Posterior cingulate gyrus (tissue), 11 donors: Measurements from ENCODE around the gene SPEN.
A peak's percentile ranks its signal among the peaks of the same experiment; 100 is the strongest.

Experiments
- DNase-seq, 10 donors: peaks; one replicate each; pipeline versions ENCODE4 v3.0.0 to v3.0.0-alpha.2; 2020 to 2021; ENCODE audit warnings: mixed read lengths in 3 of 10
- intact Hi-C: fragments of 100-400 bp; cut with DNase I; formaldehyde crosslinking; loops from one replicate; pipeline ENCODE4 v1.15.1; 2023

The SPEN gene

GRCh38 chr1:15931884-15932283 lies 84.4 kb downstream of the SPEN start:
- no peak for DNase-seq
- intact Hi-C loops, result no loop called here

- intact Hi-C loops, result no loop called here
- DNase-seq, result no peak
Measured at GRCh38 chr1:15932612-15933011, 85.1 kb downstream of the SPEN start.

DNA sequence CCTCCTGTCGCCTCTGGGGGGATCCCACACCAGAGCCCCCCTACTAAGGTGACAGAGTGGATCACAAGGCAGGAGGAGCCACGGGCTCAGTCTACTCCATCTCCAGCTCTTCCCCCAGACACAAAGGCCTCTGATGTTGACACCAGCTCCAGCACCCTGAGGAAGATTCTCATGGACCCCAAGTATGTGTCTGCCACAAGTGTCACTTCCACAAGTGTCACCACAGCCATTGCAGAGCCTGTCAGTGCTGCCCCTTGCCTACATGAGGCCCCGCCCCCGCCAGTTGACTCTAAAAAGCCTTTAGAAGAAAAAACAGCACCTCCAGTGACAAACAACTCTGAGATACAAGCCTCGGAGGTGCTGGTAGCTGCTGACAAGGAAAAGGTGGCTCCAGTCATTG lies 86.2 kb downstream of the SPEN start:
- intact Hi-C loops, result no loop called here

GRCh38 chr1:15934211-15935055 lies 86.9 kb downstream of the SPEN start:
- peak in 2 of 10 donors; percentile 60 to 70 for DNase-seq
- intact Hi-C loops, result no loop called here

More for the DNA sequence above, 86.2 kb downstream of the SPEN start:
- DNase-seq, result no peak

- intact Hi-C loops, result no loop called here
- DNase-seq, result peak in 1 of 10 donors; percentile 61
Measured at GRCh38 chr1:15935056-15935950, 87.8 kb downstream of the SPEN start.

GRCh38 chr1:15936025-15936424 lies 88.5 kb downstream of the SPEN start:
- DNase-seq, result no peak
- intact Hi-C loops, result no loop called here

GRCh38 chr1:15937146-15937545 lies 89.6 kb downstream of the SPEN start:
- peak in 2 of 10 donors; percentile 13 to 49 for DNase-seq
- intact Hi-C loops, result no loop called here

- peak in 3 of 10 donors; percentile 15 to 87 (median 81) for DNase-seq
- intact Hi-C loops, result no loop called here
Measured at GRCh38 chr1:15937706-15938168, 90.2 kb downstream of the SPEN start.

- DNase-seq, result peak in 2 of 10 donors; percentile 10 to 70
- intact Hi-C loops, result no loop called here
Measured at GRCh38 chr1:15938628-15939161, 91.2 kb downstream of the SPEN start.

GRCh38 chr1:15939181-15940109 lies 91.9 kb downstream of the SPEN start:
- intact Hi-C loops, result no loop called here

DNA sequence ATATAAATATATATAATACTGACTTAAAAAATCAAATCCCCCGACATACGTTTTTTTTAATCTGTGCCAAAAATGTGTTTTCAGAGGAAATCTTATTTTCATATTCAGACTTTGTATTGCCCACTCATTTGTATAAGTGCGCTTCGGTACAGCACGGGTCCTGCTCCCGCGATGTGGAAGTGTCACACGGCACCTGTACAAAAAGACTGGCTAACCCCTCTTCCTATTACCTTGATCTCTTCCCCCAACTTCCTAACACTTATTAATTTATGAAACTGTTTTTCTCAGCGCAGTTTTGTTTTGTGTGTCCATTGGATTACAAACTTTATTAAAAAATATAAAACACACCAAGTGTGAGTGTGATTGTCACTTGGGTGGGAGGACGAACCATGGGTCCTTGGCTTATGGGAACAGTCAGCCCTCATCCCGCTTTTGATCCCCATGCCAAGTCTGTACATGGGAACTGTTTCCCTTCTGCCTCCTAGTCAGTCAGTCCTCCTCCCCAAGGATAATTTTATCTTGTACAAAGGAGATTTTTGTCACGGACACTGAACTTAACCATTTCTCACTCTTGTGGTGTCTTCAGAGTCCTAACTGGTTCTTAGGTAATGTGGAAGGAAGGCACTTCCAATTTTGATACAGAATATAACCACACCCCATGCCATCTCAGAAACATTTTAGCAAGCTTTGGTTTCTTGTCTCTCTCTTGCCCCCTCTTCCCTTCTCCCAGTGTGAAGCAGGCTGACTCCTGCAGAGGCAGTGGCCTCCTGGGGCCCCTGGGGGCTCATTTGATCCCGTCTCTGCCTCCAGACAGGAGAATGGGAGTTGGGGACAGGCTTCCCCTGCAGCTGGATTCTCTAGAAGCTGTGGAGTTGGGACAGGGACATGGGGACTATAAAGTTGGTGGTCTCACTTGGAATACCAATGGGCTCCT lies 92.9 kb downstream of the SPEN start:
- peak in 1 of 10 donors; percentile 9 for DNase-seq
- intact Hi-C loops, result no loop called here

More at GRCh38 chr1:15939181-15940109, 91.9 kb downstream of the SPEN start:
- peak in 3 of 10 donors; percentile 13 to 89 (median 85) for DNase-seq

DNA sequence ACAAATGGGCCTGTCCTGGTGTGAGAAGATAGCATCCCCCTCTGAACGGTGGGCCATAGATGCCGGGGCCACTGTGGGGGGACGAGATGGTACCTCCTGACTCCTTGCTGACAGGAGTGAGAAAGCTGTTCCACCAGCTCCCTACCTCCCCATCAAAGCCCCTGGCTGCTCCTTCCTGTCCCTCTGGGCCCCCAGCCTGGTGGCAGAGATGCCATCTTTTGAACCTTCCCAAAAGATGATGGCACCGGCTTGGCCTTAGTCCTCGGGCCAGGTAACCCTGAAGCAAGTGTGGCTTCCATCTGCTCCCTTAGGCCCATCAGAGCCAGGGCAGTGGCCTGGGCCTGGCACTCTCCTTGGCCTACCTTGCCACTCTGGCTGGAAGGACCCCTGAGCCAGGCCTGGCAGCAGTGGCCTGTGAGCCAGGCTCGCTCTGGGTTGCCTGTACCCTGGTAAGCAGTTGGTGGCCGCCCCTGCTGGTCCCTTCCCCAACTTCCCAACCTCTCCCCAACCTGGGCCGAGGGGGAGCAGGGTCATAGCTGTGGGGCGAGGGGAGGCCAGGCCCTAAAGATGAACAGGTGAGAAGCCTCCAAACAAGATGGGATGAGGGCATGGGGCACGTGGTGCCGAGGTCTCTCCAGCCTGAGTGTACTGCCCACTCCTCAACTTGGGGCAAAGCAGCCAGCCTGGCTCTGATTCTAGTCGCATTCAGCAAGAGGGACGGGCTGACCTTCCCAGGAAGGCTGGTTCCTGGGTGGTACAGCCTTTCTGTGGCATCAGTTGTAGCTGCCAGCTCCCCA lies 93.7 kb downstream of the SPEN start:
- intact Hi-C loops, result no loop called here
- peak in 2 of 10 donors; percentile 12 to 77 for DNase-seq

- intact Hi-C loops, result no loop called here
- DNase-seq, result peak in 6 of 10 donors; percentile 14 to 92 (median 76)
Measured at GRCh38 chr1:15941899-15942660, 94.6 kb downstream of the SPEN start.

- DNase-seq, result peak in 1 of 10 donors; percentile 5
- intact Hi-C loops, result no loop called here
Measured at GRCh38 chr1:15942661-15943327, 95.3 kb downstream of the SPEN start.

- intact Hi-C loops, result no loop called here
- peak in 1 of 10 donors; percentile 5 for DNase-seq
Measured at GRCh38 chr1:15943328-15943991, 96.0 kb downstream of the SPEN start.

GRCh38 chr1:15943992-15944307 lies 96.4 kb downstream of the SPEN start:
- DNase-seq, result peak in 1 of 10 donors; percentile 9

More at GRCh38 chr1:15943992-15944307, 96.4 kb downstream of the SPEN start:
- intact Hi-C loops, result no loop called here
